Epithelial cell of alveolus of lung (primary cell): Measurements from ENCODE around the gene OLIG2. TPM values are rescaled to one million over a fixed set of nuclear protein-coding genes. Genes with fewer than 3 reads are reported as not detected.

Experiments
- total RNA-seq: library from RNA; depleted of rRNA; stranded (reverse); fragments of >200 nt; gene quantifications from 2 replicates; pipeline ENCODE4 v1.2.1, GENCODE V29; 2015

OLIG2 gene
- total RNA-seq: not detected in 2 replicates

GRCh38 chr21:33025489-33026442, at the start of gene OLIG2:
OLIG2 (plus strand) TSS chr21:33025935; CDS start chr21:33026863, 928 bp downstream.

GRCh38 chr21:33069994-33070743, 44.4 kb downstream of the OLIG2 start, which contains the start of gene OLIG1:
OLIG1 (plus strand) TSS chr21:33070141; CDS start chr21:33070247, 106 bp downstream.

Other genes starting within 250 kb of the OLIG2 start
- gene OLIG1, start 44.2 kb downstream of the OLIG2 start, total RNA-seq: not detected in 2 replicates
- 7.2 and 18.2 TPM in 2 replicates for gene IFNAR2, start 204.0 kb downstream of the OLIG2 start, total RNA-seq
- 29.3 and 49.9 TPM in 2 replicates for gene IL10RB, start 240.4 kb downstream of the OLIG2 start, total RNA-seq